Gastrocnemius medialis (tissue), 4 donors: Measurements from ENCODE around the gene DYNLT2B.

Experiments used
- CTCF ChIP-seq, 5 experiments: fragments of 450-650 bp in 3 of 5; fragments of 200-600 bp in 2 of 5; sonication (generic) in 2 of 5; IDR thresholded peaks in 4 of 5; conservative IDR thresholded peaks in 1 of 5; 1 replicate in 4 of 5; 2 replicates in 1 of 5; pipeline ENCODE4 v1.5.1; 2016 to 2019; ENCODE audit warnings: antibody characterized with exemption in 5 of 5, mild to moderate bottlenecking in 3 of 5, moderate library complexity in 3 of 5
- POLR2A ChIP-seq, 2 donors: fragments of 450-650 bp; IDR thresholded peaks; one replicate each; pipeline ENCODE4 v1.6.1; 2017; ENCODE audit warnings: antibody characterized with exemption in 2 of 2, mild to moderate bottlenecking in 2 of 2, moderate library complexity in 2 of 2

GRCh38 chr3:196321162-196321561, 3.1 kb upstream of the DYNLT2B start:
- TF ChIP-seq POLR2A (IDR thresholded peaks at IDR 0.05) (no peak), CTCF (IDR thresholded peaks at IDR 0.05 in 4 of 5, conservative IDR thresholded peaks at IDR 0.05 in 1 of 5) (no peak)
